Measurements from ENCODE around the gene CYP2D6. TPM values are rescaled to one million over a fixed set of nuclear protein-coding genes. Genes with fewer than 3 reads are reported as not detected.

Gene CYP2D6
- total and polyA plus RNA-seq, 10 of the 15 experiments (the other 5 are each of a cell fraction or from before 2014, with no cell fraction given): 0.08 to 1.4 (median 0.39) TPM

DNA sequence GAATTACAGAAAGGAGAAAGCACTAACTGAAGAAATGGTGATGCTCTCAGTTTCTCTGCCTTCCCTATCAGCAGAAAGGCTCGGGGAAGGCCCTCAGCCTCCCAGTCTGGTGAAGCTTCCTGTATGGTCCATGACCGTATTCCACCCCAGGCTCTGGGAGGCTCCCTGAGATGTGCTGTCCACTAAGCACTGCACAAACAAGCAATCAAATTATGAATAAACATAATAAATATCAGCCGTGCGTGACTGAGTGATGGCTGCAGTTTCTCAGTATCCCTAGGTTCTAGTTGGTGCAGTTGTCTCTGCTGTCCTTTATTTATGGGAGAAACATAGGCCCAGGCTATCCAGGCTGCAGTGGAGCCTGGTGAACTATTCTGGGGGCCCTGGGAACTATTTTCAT lies 47.5 kb downstream of the CYP2D6 start (continued):
- TF ChIP-seq, protein P1, sequence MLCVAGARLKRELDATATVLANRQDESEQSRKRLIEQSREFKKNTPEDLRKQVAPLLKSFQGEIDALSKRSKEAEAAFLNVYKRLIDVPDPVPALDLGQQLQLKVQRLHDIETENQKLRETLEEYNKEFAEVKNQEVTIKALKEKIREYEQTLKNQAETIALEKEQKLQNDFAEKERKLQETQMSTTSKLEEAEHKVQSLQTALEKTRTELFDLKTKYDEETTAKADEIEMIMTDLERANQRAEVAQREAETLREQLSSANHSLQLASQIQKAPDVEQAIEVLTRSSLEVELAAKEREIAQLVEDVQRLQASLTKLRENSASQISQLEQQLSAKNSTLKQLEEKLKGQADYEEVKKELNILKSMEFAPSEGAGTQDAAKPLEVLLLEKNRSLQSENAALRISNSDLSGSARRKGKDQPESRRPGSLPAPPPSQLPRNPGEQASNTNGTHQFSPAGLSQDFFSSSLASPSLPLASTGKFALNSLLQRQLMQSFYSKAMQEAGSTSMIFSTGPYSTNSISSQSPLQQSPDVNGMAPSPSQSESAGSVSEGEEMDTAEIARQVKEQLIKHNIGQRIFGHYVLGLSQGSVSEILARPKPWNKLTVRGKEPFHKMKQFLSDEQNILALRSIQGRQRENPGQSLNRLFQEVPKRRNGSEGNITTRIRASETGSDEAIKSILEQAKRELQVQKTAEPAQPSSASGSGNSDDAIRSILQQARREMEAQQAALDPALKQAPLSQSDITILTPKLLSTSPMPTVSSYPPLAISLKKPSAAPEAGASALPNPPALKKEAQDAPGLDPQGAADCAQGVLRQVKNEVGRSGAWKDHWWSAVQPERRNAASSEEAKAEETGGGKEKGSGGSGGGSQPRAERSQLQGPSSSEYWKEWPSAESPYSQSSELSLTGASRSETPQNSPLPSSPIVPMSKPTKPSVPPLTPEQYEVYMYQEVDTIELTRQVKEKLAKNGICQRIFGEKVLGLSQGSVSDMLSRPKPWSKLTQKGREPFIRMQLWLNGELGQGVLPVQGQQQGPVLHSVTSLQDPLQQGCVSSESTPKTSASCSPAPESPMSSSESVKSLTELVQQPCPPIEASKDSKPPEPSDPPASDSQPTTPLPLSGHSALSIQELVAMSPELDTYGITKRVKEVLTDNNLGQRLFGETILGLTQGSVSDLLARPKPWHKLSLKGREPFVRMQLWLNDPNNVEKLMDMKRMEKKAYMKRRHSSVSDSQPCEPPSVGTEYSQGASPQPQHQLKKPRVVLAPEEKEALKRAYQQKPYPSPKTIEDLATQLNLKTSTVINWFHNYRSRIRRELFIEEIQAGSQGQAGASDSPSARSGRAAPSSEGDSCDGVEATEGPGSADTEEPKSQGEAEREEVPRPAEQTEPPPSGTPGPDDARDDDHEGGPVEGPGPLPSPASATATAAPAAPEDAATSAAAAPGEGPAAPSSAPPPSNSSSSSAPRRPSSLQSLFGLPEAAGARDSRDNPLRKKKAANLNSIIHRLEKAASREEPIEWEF (IDR thresholded peaks at IDR 0.05; ENCODE audit: insufficient replicate concordance, low read depth, low read length): no peak

DNA sequence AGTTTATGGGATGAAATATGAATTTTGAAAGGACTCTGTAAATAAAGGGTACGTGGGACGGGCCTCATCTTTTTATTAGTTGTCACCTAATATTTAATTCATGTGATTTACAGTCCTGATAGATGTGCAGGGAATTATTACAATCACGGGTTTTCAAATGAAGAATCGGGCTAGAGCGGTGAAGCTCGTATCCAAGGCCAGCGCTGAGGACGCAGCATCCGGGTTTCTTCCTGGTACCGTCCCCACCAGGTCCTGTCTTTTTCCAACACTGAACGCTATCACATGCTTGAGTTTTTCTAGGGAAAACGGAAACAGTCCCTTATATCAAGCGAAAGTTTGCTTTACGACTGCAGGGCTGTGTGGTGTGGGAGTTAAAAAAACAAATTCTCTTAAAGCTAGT lies 50.3 kb downstream of the CYP2D6 start:
- no TSS peak for BruUV-seq (replicated peaks)
- in situ Hi-C loops (cut with MboI): no loop called here
- Histone ChIP-seq H3K27me3 (replicated peaks in 1 of 2; ENCODE audit: control insufficient read depth in 2 of 2, insufficient read depth in 2 of 2, low read length in 1 of 2) (no peaks in the 10 kb centered on the region), H4K20me1 (ENCODE audit: control insufficient read depth, insufficient read depth) (no peaks in the 10 kb centered on the region), H3K36me3 (ENCODE audit: control insufficient read depth in 2 of 2, insufficient read depth in 2 of 2, low read length in 1 of 2) (peaks cover 2 to 9% of the 10 kb centered on the region in 2 experiments), H3K4me3 (peak overlapping the region; percentile 81), H3K27ac (ENCODE audit: control insufficient read depth, insufficient read depth) (peak overlapping the region; percentile 90), H3K9ac (ENCODE audit: control insufficient read depth, insufficient read depth, low read length) (peak overlapping the region; percentile 90), H3K79me2 (ENCODE audit: control insufficient read depth, insufficient read depth, low read length) (peaks cover 22% of the 10 kb centered on the region), H3K4me1 (ENCODE audit: control insufficient read depth, insufficient read depth, low read length) (peaks cover 9% of the 10 kb centered on the region), H3K9me3 (replicated peaks; ENCODE audit: control insufficient read depth, insufficient read depth, low read length) (no peaks in the 10 kb centered on the region), H2AFZ (ENCODE audit: control insufficient read depth, low read depth, low read length) (peak overlapping the region; percentile 88), H3K4me2 (ENCODE audit: control insufficient read depth, insufficient read depth) (peak overlapping the region; percentile 85)
- ChIA-PET SMC1A (ENCODE audit: uncharacterized antibody, unreplicated experiment) (interaction anchor here (0.6 to 3.5 kb wide), 8 partner anchors 9 to 606 kb away, joined by 3 to 29 read pairs (median 3); partner anchors contain the start of genes NAGA and NDUFA6), POLR2A (interaction anchor here (0.6 to 3.9 kb wide), 10 partner anchors 10 to 360 kb away, joined by 3 to 47 read pairs (median 4); partner anchors contain the start of genes CCDC134, NAGA and NDUFA6), RAD21 (ENCODE audit: unreplicated experiment) (interaction anchor here (0.7 to 3.3 kb wide), 7 partner anchors 9 to 363 kb away, joined by 3 to 32 read pairs (median 4); partner anchors contain the start of gene NDUFA6), CTCF (interaction anchor here (0.7 to 2.1 kb wide), 8 partner anchors 8 to 413 kb away, joined by 3 to 24 read pairs (median 4); partner anchors contain the start of genes NAGA and NDUFA6)
- ATAC-seq: no peak
- no peak for DNase-seq (ENCODE audit: low read depth, low spot score)
- WGBS (ENCODE audit: insufficient coverage, insufficient replicate concordance, low lambda C conversion rate, missing lambda C conversion rate): 1% methylated on average over 14 of the region's 14 CpGs
- intact Hi-C loops (cut with micrococcal nuclease; ENCODE audit: unreplicated experiment): no loop called here
- peak; percentile 49 for FAIRE-seq
- TF ChIP-seq SRF (IDR thresholded peaks at IDR 0.05; ENCODE audit: low read depth in 2 of 2, low read length in 2 of 2) (no peak), ETV6 (conservative IDR thresholded peaks at IDR 0.05 in 1 of 2, IDR thresholded peaks at IDR 0.05 in 1 of 2; ENCODE audit: borderline replicate concordance in 1 of 2, low read depth in 1 of 2) (no peak), MXI1 (IDR thresholded peaks at IDR 0.05; ENCODE audit: low read depth, low read length) (0 out of 2 replicates have a peak, but pooled peaks have one; percentile 27), GATAD2B (conservative IDR thresholded peaks at IDR 0.05; ENCODE audit: low read depth) (no peak), YBX1 (IDR thresholded peaks at IDR 0.05) (no peak)
- TF ChIP-seq, protein P2, sequence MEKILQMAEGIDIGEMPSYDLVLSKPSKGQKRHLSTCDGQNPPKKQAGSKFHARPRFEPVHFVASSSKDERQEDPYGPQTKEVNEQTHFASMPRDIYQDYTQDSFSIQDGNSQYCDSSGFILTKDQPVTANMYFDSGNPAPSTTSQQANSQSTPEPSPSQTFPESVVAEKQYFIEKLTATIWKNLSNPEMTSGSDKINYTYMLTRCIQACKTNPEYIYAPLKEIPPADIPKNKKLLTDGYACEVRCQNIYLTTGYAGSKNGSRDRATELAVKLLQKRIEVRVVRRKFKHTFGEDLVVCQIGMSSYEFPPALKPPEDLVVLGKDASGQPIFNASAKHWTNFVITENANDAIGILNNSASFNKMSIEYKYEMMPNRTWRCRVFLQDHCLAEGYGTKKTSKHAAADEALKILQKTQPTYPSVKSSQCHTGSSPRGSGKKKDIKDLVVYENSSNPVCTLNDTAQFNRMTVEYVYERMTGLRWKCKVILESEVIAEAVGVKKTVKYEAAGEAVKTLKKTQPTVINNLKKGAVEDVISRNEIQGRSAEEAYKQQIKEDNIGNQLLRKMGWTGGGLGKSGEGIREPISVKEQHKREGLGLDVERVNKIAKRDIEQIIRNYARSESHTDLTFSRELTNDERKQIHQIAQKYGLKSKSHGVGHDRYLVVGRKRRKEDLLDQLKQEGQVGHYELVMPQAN (conservative IDR thresholded peaks at IDR 0.05): peak; percentile 26; the same call in 1 of the 2 replicates
- TF ChIP-seq, protein P3, sequence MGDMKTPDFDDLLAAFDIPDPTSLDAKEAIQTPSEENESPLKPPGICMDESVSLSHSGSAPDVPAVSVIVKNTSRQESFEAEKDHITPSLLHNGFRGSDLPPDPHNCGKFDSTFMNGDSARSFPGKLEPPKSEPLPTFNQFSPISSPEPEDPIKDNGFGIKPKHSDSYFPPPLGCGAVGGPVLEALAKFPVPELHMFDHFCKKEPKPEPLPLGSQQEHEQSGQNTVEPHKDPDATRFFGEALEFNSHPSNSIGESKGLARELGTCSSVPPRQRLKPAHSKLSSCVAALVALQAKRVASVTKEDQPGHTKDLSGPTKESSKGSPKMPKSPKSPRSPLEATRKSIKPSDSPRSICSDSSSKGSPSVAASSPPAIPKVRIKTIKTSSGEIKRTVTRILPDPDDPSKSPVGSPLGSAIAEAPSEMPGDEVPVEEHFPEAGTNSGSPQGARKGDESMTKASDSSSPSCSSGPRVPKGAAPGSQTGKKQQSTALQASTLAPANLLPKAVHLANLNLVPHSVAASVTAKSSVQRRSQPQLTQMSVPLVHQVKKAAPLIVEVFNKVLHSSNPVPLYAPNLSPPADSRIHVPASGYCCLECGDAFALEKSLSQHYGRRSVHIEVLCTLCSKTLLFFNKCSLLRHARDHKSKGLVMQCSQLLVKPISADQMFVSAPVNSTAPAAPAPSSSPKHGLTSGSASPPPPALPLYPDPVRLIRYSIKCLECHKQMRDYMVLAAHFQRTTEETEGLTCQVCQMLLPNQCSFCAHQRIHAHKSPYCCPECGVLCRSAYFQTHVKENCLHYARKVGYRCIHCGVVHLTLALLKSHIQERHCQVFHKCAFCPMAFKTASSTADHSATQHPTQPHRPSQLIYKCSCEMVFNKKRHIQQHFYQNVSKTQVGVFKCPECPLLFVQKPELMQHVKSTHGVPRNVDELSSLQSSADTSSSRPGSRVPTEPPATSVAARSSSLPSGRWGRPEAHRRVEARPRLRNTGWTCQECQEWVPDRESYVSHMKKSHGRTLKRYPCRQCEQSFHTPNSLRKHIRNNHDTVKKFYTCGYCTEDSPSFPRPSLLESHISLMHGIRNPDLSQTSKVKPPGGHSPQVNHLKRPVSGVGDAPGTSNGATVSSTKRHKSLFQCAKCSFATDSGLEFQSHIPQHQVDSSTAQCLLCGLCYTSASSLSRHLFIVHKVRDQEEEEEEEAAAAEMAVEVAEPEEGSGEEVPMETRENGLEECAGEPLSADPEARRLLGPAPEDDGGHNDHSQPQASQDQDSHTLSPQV (IDR thresholded peaks at IDR 0.05): no peak

Data from GM12878 (cell line).